ENCODE data around the gene PDE4D. TPM values are rescaled to one million over a fixed set of nuclear protein-coding genes. Genes with fewer than 3 reads are reported as not detected.

The PDE4D gene
- total RNA-seq, 1 experiment from 2014 or later: 6.5 TPM

GRCh38 chr5:58967597-58968281, 925.8 kb downstream of the PDE4D start:
- intact Hi-C loops (cut with micrococcal nuclease; ENCODE audit: unreplicated experiment): no loop called here

GRCh38 chr5:58965677-58966414, 927.7 kb downstream of the PDE4D start:
- H3K36me3 ChIP-seq (ENCODE audit: insufficient read depth, low read length, poor library complexity, severe bottlenecking): no peaks in the 10 kb centered on the region
- H3K9me3 ChIP-seq (ENCODE audit: low read depth, low read length, poor library complexity, severe bottlenecking): no peaks in the 10 kb centered on the region
- H3K27ac ChIP-seq (ENCODE audit: low read depth, low read length, poor library complexity, severe bottlenecking): no peak overlapping the region
- peaks cover 7% of the 10 kb centered on the region for H3K4me1 ChIP-seq (ENCODE audit: insufficient read depth, low read length, poor library complexity, severe bottlenecking)
- ChIA-PET CTCF (interaction anchor here (0.6 kb wide), 1 partner anchor 74 kb away, joined by 3 read pairs; no protein-coding TSS in a partner anchor), POLR2A (ENCODE audit: low non-redundant PET) (no interaction called here)
- intact Hi-C loops (cut with micrococcal nuclease; ENCODE audit: unreplicated experiment): no loop called here
- BruUV-seq (replicated peaks): no TSS peak
- TF ChIP-seq EZH2 (IDR thresholded peaks at IDR 0.05; ENCODE audit: borderline replicate concordance, low read depth, low read length, poor library complexity, severe bottlenecking): no peak
- TF ChIP-seq CTCF (conservative IDR thresholded peaks at IDR 0.05; ENCODE audit: low read depth, low read length): no peak
- H3K27me3 ChIP-seq (replicated peaks; ENCODE audit: insufficient read depth, low read depth, low read length, poor library complexity): peaks cover 8% of the 10 kb centered on the region
- no peak overlapping the region for H3K4me3 ChIP-seq (ENCODE audit: low read depth, low read length, poor library complexity, severe bottlenecking)
- no peak for DNase-seq (ENCODE audit: low spot score)

More at GRCh38 chr5:58967597-58968281, 925.8 kb downstream of the PDE4D start:
- DNase-seq (ENCODE audit: low spot score): no peak
- ChIA-PET POLR2A (ENCODE audit: low non-redundant PET) (no interaction called here), CTCF (no interaction called here)
- peaks cover 14% of the 10 kb centered on the region for H3K4me1 ChIP-seq (ENCODE audit: insufficient read depth, low read length, poor library complexity, severe bottlenecking)
- TF ChIP-seq EZH2 (IDR thresholded peaks at IDR 0.05; ENCODE audit: borderline replicate concordance, low read depth, low read length, poor library complexity, severe bottlenecking): no peak
- no peak for TF ChIP-seq CTCF (conservative IDR thresholded peaks at IDR 0.05; ENCODE audit: low read depth, low read length)
- no TSS peak for BruUV-seq (replicated peaks)
- H3K27me3 ChIP-seq (replicated peaks; ENCODE audit: insufficient read depth, low read depth, low read length, poor library complexity): peaks cover 8% of the 10 kb centered on the region
- no peak overlapping the region for H3K27ac ChIP-seq (ENCODE audit: low read depth, low read length, poor library complexity, severe bottlenecking)
- no peaks in the 10 kb centered on the region for H3K36me3 ChIP-seq (ENCODE audit: insufficient read depth, low read length, poor library complexity, severe bottlenecking)
- H3K9me3 ChIP-seq (ENCODE audit: low read depth, low read length, poor library complexity, severe bottlenecking): no peaks in the 10 kb centered on the region
- H3K4me3 ChIP-seq (ENCODE audit: low read depth, low read length, poor library complexity, severe bottlenecking): no peak overlapping the region

- no peak for TF ChIP-seq CTCF (conservative IDR thresholded peaks at IDR 0.05; ENCODE audit: low read depth, low read length)
- no peak for TF ChIP-seq EZH2 (IDR thresholded peaks at IDR 0.05; ENCODE audit: borderline replicate concordance, low read depth, low read length, poor library complexity, severe bottlenecking)
- DNase-seq (ENCODE audit: low spot score): no peak
- no peaks in the 10 kb centered on the region for H3K9me3 ChIP-seq (ENCODE audit: low read depth, low read length, poor library complexity, severe bottlenecking)
- no TSS peak for BruUV-seq (replicated peaks)
- CTCF ChIA-PET: no interaction called here
- no peak overlapping the region for H3K27ac ChIP-seq (ENCODE audit: low read depth, low read length, poor library complexity, severe bottlenecking)
- H3K4me3 ChIP-seq (ENCODE audit: low read depth, low read length, poor library complexity, severe bottlenecking): no peak overlapping the region
- no peaks in the 10 kb centered on the region for H3K36me3 ChIP-seq (ENCODE audit: insufficient read depth, low read length, poor library complexity, severe bottlenecking)
- H3K27me3 ChIP-seq (replicated peaks; ENCODE audit: insufficient read depth, low read depth, low read length, poor library complexity): peaks cover 8% of the 10 kb centered on the region
- H3K4me1 ChIP-seq (ENCODE audit: insufficient read depth, low read length, poor library complexity, severe bottlenecking): peaks cover 2% of the 10 kb centered on the region
- POLR2A ChIA-PET (ENCODE audit: low non-redundant PET): no interaction called here
- intact Hi-C loops (cut with micrococcal nuclease; ENCODE audit: unreplicated experiment): no loop called here
Observed at GRCh38 chr5:58963821-58964220, 929.7 kb downstream of the PDE4D start.
